LNCaP clone FGC (cell line): Measurements from ENCODE around the gene TK2.
"Not testable (repeated sequence)": the region's sequence is repeated elsewhere in the genome, so short reads cannot be mapped to it uniquely, and the experiment has no call there.

Experiments
- DNase-seq: peaks from one replicate; pipeline ENCODE4 v3.0.0-alpha.2; 2011; ENCODE audit warnings: low read depth
- H3K4me3 ChIP-seq: 2 replicates; pipeline ENCODE4 v1.5.1; 2011; ENCODE audit warnings: mild to moderate bottlenecking, low read depth, low read length, control low read depth
- CTCF ChIP-seq: IDR thresholded peaks from 2 replicates; pipeline ENCODE4 v1.5.1; 2012; ENCODE audit warnings: mild to moderate bottlenecking; ENCODE audit not compliant: control insufficient read depth, insufficient read depth; ENCODE audit errors: extremely low read depth

The TK2 gene

GRCh38 chr16:66572356-66572755 is 22.4 kb upstream of the TK2 start:
- no peak overlapping the region for H3K4me3 ChIP-seq
- TF ChIP-seq CTCF = no peak
- no peak for DNase-seq

GRCh38 chr16:66569827-66570405 is 20.0 kb upstream of the TK2 start:
- no peak for TF ChIP-seq CTCF
- H3K4me3 ChIP-seq = no peak overlapping the region
- DNase-seq = no peak

- no peak for TF ChIP-seq CTCF
- H3K4me3 ChIP-seq = no peak overlapping the region
- DNase-seq = no peak
These were observed 19.2 kb upstream of the TK2 start for GRCh38 chr16:66569131-66569530.

- no peak for DNase-seq
- TF ChIP-seq CTCF = no peak
- H3K4me3 ChIP-seq = no peak overlapping the region
These were observed 18.4 kb upstream of the TK2 start for GRCh38 chr16:66568355-66568754.

- not testable (repeated sequence) for DNase-seq, H3K4me3 ChIP-seq
These were observed 17.3 kb upstream of the TK2 start for GRCh38 chr16:66567270-66567669.

- no peak for TF ChIP-seq CTCF
- DNase-seq = no peak
These were observed 16.4 kb upstream of the TK2 start, which contains the start of gene CMTM1 for GRCh38 chr16:66566051-66566901. TSS of gene CMTM1 (plus strand) at chr16:66566439. CDS start at chr16:66566514, 75 bp downstream.

GRCh38 chr16:66563574-66564334 is 13.8 kb upstream of the TK2 start:
- no peak for DNase-seq
- no peak for TF ChIP-seq CTCF
- H3K4me3 ChIP-seq = no peak overlapping the region

More at GRCh38 chr16:66566051-66566901, 16.4 kb upstream of the TK2 start, which contains the start of gene CMTM1:
- no peak within 1 kb of the TSS for H3K4me3 ChIP-seq
